Mammary epithelial cell (primary cell): Measurements from ENCODE around the gene PRRG4.

ENCODE experiments used
- CTCF ChIP-seq, 2 donors: IDR thresholded peaks in 1 of 2; conservative IDR thresholded peaks in 1 of 2; 2 replicates each; pipeline ENCODE4 v1.5.1; 2011 to 2012; ENCODE audit warnings: inconsistent platforms in 2 of 2, low read length in 2 of 2, mild to moderate bottlenecking in 2 of 2, control low read depth in 1 of 2, low read depth in 1 of 2; ENCODE audit not compliant: insufficient read depth in 1 of 2; ENCODE audit errors: extremely low read depth in 1 of 2
- EZH2 ChIP-seq: IDR thresholded peaks from 2 replicates; pipeline ENCODE4 v1.6.1; 2012; ENCODE audit warnings: low read length, inconsistent platforms, borderline replicate concordance

DNA sequence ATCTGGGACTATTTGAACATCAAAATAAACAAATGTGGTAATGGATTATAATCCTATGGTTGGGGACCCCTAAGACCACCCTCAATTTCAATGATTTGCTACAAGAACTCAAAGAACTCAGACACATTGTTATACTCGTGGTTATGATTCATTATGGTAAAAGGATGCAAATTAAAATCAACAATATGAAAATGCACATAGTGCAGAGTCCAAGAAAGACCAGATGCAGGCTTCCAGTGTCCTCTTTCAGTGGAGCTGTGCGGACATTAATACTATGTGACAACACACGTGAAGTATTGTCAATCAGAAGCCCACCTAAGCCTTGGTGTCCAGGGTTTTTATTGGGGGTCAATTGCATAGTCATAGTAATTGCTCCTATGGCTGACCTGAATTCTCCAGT, 53.7 kb downstream of the PRRG4 start:
- TF ChIP-seq EZH2 (no peak), CTCF (conservative IDR thresholded peaks at IDR 0.05 in 1 of 2, IDR thresholded peaks at IDR 0.05 in 1 of 2; ENCODE audit: extremely low read depth in 1 of 2, insufficient read depth in 1 of 2, low read depth in 1 of 2, low read length in 2 of 2) (no peak)
